HG03097 (cell line): ENCODE results near the gene CDR2.
"Not testable (repeated sequence)": the region's sequence is repeated elsewhere in the genome, so short reads cannot be mapped to it uniquely, and the experiment has no call there.

Source experiments
- ATAC-seq: cut with Tn5 transposase; IDR thresholded peaks from one replicate; pipeline ENCODE4 v1.9.1; 2021; ENCODE audit not compliant: unreplicated experiment, low FRiP score

CDR2 gene

GRCh38 chr16:22353191-22353919, 21.1 kb downstream of the CDR2 start:
- no peak for ATAC-seq

- no peak for ATAC-seq
Observed at GRCh38 chr16:22352723-22353122, 21.7 kb downstream of the CDR2 start.

GRCh38 chr16:22352140-22352539, 22.3 kb downstream of the CDR2 start:
- no peak for ATAC-seq

- ATAC-seq, result not testable (repeated sequence)
Observed at GRCh38 chr16:22351017-22351416, 23.4 kb downstream of the CDR2 start.

GRCh38 chr16:22348291-22348690, 26.1 kb downstream of the CDR2 start:
- ATAC-seq, result no peak

GRCh38 chr16:22347100-22347820, 27.2 kb downstream of the CDR2 start:
- no peak for ATAC-seq

- ATAC-seq, result no peak
Observed at GRCh38 chr16:22346483-22346882, 27.9 kb downstream of the CDR2 start.

- no peak for ATAC-seq
Observed at GRCh38 chr16:22342082-22342481, 32.3 kb downstream of the CDR2 start.

GRCh38 chr16:22340945-22341344, 33.5 kb downstream of the CDR2 start:
- ATAC-seq, result no peak

GRCh38 chr16:22337849-22338635, 36.4 kb downstream of the CDR2 start:
- ATAC-seq, result no peak

- no peak for ATAC-seq
Observed at GRCh38 chr16:22337045-22337444, 37.4 kb downstream of the CDR2 start.

- ATAC-seq, result no peak
Observed at GRCh38 chr16:22336581-22336980, 37.8 kb downstream of the CDR2 start.

- ATAC-seq, result no peak
Observed at GRCh38 chr16:22335668-22336246, 38.7 kb downstream of the CDR2 start.

- no peak for ATAC-seq
Observed at GRCh38 chr16:22333457-22333994, 40.9 kb downstream of the CDR2 start.

GRCh38 chr16:22330326-22330725, 44.1 kb downstream of the CDR2 start:
- no peak for ATAC-seq

GRCh38 chr16:22329199-22329695, 45.2 kb downstream of the CDR2 start:
- ATAC-seq, result no peak

- ATAC-seq, result no peak
Observed at GRCh38 chr16:22328081-22328725, 46.2 kb downstream of the CDR2 start.

GRCh38 chr16:22327446-22327775, 47.0 kb downstream of the CDR2 start:
- ATAC-seq, result no peak

- no peak for ATAC-seq
Observed at GRCh38 chr16:22326771-22327445, 47.5 kb downstream of the CDR2 start.

GRCh38 chr16:22326369-22326652, 48.1 kb downstream of the CDR2 start:
- no peak for ATAC-seq
